ENCODE measurements around the gene A3GALT2. TPM values are rescaled to one million over a fixed set of nuclear protein-coding genes. Genes with fewer than 3 reads are reported as not detected.

The A3GALT2 gene
- total and polyA plus RNA-seq, 4 donors: not detected

GRCh38 chr1:33321178-33321577 is 280 bp upstream of the A3GALT2 start (continued):
- TF ChIP-seq REST (IDR thresholded peaks at IDR 0.05) (no peak), FOXA1 (IDR thresholded peaks at IDR 0.05) (no peak)

- 86% methylated on average over 12 of the region's 12 CpGs for WGBS
- no peak overlapping the region for H3K27ac ChIP-seq (ENCODE audit: low read depth in 1 of 2, low read length in 2 of 2)
- H3K4me1 ChIP-seq (ENCODE audit: control insufficient read depth in 4 of 4, insufficient read depth in 4 of 4, low read length in 3 of 4): no peaks in the 10 kb centered on the region
- no peak overlapping the region for H3K4me3 ChIP-seq (ENCODE audit: low read depth in 1 of 3, low read length in 3 of 3)
- no peak for TF ChIP-seq RXRA (IDR thresholded peaks at IDR 0.05)
- TF ChIP-seq TAF1 (conservative IDR thresholded peaks at IDR 0.05): no peak
- no peak for TF ChIP-seq FOXA1 (IDR thresholded peaks at IDR 0.05)
- no peak for TF ChIP-seq JUND (IDR thresholded peaks at IDR 0.05)
- no peak for TF ChIP-seq RAD21 (IDR thresholded peaks at IDR 0.05)
- TF ChIP-seq ZBTB33 (IDR thresholded peaks at IDR 0.05): no peak
- TF ChIP-seq EGR1 (IDR thresholded peaks at IDR 0.05; ENCODE audit: low read depth in 2 of 2): no peak
- TF ChIP-seq REST (IDR thresholded peaks at IDR 0.05): no peak
- no peak for TF ChIP-seq YY1 (IDR thresholded peaks at IDR 0.05)
- TF ChIP-seq HNF4G (IDR thresholded peaks at IDR 0.05): no peak
- no peak for TF ChIP-seq NR2F2 (IDR thresholded peaks at IDR 0.05)
- TF ChIP-seq SP1 (IDR thresholded peaks at IDR 0.05): no peak
- TF ChIP-seq MAX (IDR thresholded peaks at IDR 0.05): no peak
- no peak for TF ChIP-seq HNF4A (conservative IDR thresholded peaks at IDR 0.05)
- no peak for TF ChIP-seq GABPA (IDR thresholded peaks at IDR 0.05 in 1 of 2, conservative IDR thresholded peaks at IDR 0.05 in 1 of 2)
- TF ChIP-seq CTCF (IDR thresholded peaks at IDR 0.05; ENCODE audit: low read depth, low read length, missing input control): no peak
- no peaks in the 10 kb centered on the region for H3K9me3 ChIP-seq (ENCODE audit: control insufficient read depth in 4 of 4, low read length in 3 of 4)
- DNase-seq (ENCODE audit: low spot score): no peak
- H3K9ac ChIP-seq (ENCODE audit: low read depth in 1 of 2, low read length in 2 of 2): no peak overlapping the region
- H3K36me3 ChIP-seq (ENCODE audit: control insufficient read depth in 4 of 4, insufficient read depth in 3 of 4, low read depth in 1 of 4, low read length in 3 of 4): peaks cover 7 to 25% (median 22%) of the 10 kb centered on the region in 4 donors
- H3K27me3 ChIP-seq (ENCODE audit: control insufficient read depth in 4 of 4, insufficient read depth in 4 of 4, low read length in 3 of 4): no peaks in the 10 kb centered on the region
These were observed 814 bp downstream of the A3GALT2 start for GRCh38 chr1:33319949-33320618.
